Prostate gland (tissue), 2 donors: Measurements from ENCODE around the gene JPH3. TPM values are rescaled to one million over a fixed set of nuclear protein-coding genes. Genes with fewer than 3 reads are reported as not detected.

Experiments
- DNase-seq: peaks from one replicate; pipeline ENCODE4 v3.0.0-alpha.2; 2019; ENCODE audit warnings: low spot score
- H3K27ac ChIP-seq, 2 donors: fragments of 200-600 bp; sonication (generic); 2 replicates each; pipeline ENCODE4 v1.5.1; 2017 to 2019
- H3K27me3 ChIP-seq: fragments of 200-600 bp; sonication (generic); replicated peaks from 2 replicates; pipeline ENCODE4 v1.5.1; 2019; ENCODE audit not compliant: insufficient read depth
- H3K36me3 ChIP-seq, 2 donors: fragments of 200-600 bp; sonication (generic); 1 replicate in 1 of 2; 2 replicates in 1 of 2; pipeline versions ENCODE4 v1.5.1 to v1.8.1; 2017 to 2019
- H3K4me1 ChIP-seq: fragments of 200-600 bp; sonication (generic); replicated peaks from 2 replicates; pipeline ENCODE4 v1.5.1; 2019
- H3K4me3 ChIP-seq, 2 donors: fragments of 200-600 bp; sonication (generic); 2 replicates each; pipeline ENCODE4 v1.5.1; 2017 to 2019
- H3K9me3 ChIP-seq: fragments of 200-600 bp; sonication (generic); 2 replicates; pipeline ENCODE4 v1.5.1; 2017
- CTCF ChIP-seq, 4 experiments: fragments of 200-600 bp in 2 of 4; fragments of 450-650 bp in 2 of 4; sonication (generic) in 2 of 4; IDR thresholded peaks; 1 replicate in 3 of 4; 2 replicates in 1 of 4; pipeline ENCODE4 v1.5.1; 2016 to 2019; ENCODE audit warnings: antibody characterized with exemption in 4 of 4, mild to moderate bottlenecking in 2 of 4, moderate library complexity in 2 of 4
- POLR2A ChIP-seq: fragments of 450-650 bp; IDR thresholded peaks from one replicate; pipeline ENCODE4 v1.6.1; 2016; ENCODE audit warnings: antibody characterized with exemption, mild to moderate bottlenecking
- POLR2AphosphoS5 ChIP-seq: sonication (generic); formaldehyde crosslinking; IDR thresholded peaks from one replicate; pipeline ENCODE4 v1.6.1; 2017; ENCODE audit warnings: antibody characterized with exemption
- WGBS: methylation state at CpG from one replicate; pipeline ENCODE4 v1.1.5; 2018; 5-methylcytosine and 5-hydroxymethylcytosine counted together
- intact Hi-C: fragments of 100-400 bp; cut with DNase I; formaldehyde crosslinking; loops from one replicate; pipeline ENCODE4 v1.14.2; 2022
- total RNA-seq, 2 donors: library from RNA; depleted of rRNA; stranded (reverse); fragments of >200 nt; gene quantifications; one replicate each; pipeline ENCODE4 v1.1.0, GENCODE V29; 2016

Gene JPH3
- total RNA-seq, 2 donors from 2014 or later, result 1.0 to 6.1 TPM

- peaks cover 38% of the 10 kb centered on the region for H3K27me3 ChIP-seq
- TF ChIP-seq POLR2AphosphoS5 (no peak), POLR2A (no peak), CTCF (IDR thresholded peaks at IDR 0.05) (no peak)
- DNase-seq, result no peak
- no peak overlapping the region for H3K27ac ChIP-seq
- intact Hi-C loops, result no loop called here
- H3K4me1 ChIP-seq, result no peaks in the 10 kb centered on the region
- WGBS, result 67% methylated on average over 22 of the region's 22 CpGs
- no peak overlapping the region for H3K4me3 ChIP-seq
- H3K36me3 ChIP-seq, result no peaks in the 10 kb centered on the region
- H3K9me3 ChIP-seq, result no peaks in the 10 kb centered on the region
Observed at GRCh38 chr16:87604634-87605111, 2.4 kb downstream of the JPH3 start.

DNA sequence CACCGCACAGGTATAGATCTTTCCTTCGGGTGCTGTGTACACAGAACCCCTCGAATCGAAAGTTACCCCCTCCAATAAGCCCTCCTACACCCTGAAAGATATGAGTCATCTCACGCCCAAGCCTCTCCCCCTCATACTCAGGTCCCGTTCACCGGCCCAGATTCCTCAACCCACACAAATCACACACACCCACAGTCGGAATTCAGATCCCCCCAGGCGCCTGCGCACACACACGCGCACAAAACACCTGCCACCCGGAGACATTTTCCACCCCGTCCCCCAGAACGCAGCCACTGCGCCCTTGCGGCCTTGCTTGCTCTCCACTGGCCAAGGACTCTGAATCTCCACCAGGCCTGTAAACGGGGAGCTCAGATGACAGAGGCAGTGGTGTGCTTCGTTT is 4.9 kb downstream of the JPH3 start:
- 85% methylated on average over 19 of the region's 19 CpGs for WGBS
- Histone ChIP-seq H3K4me1 (no peaks in the 10 kb centered on the region), H3K9me3 (no peaks in the 10 kb centered on the region), H3K27me3 (peaks cover 26% of the 10 kb centered on the region), H3K4me3 (no peak overlapping the region), H3K36me3 (no peaks in the 10 kb centered on the region), H3K27ac (no peak overlapping the region)
- intact Hi-C loops, result no loop called here
- TF ChIP-seq POLR2AphosphoS5 (no peak), CTCF (IDR thresholded peaks at IDR 0.05) (no peak), POLR2A (no peak)
- DNase-seq, result no peak

DNA sequence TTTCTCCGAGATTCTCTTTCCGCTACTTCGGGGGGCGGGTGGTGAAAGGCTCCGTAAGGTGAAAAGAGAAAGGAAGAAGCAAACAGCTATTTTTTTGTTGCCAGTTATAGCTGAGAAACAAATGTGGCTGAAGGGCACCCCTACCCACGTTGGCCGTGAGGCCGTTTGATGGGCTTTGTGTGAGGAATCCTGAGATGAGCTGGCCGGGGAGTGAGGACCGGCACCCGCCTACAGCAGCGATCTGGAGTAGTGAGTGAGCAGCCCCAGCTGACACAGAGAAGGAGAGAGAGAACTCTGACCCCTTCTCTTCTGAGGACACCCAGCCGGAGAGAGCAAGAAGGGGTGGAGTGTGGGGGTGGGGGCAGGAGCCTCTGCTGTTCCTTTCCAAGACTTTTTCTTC is 5.6 kb downstream of the JPH3 start:
- Histone ChIP-seq H3K9me3 (no peaks in the 10 kb centered on the region), H3K4me3 (no peak overlapping the region), H3K4me1 (no peaks in the 10 kb centered on the region), H3K27me3 (peaks cover 24% of the 10 kb centered on the region), H3K27ac (no peak overlapping the region), H3K36me3 (no peaks in the 10 kb centered on the region)
- DNase-seq, result no peak
- 85% methylated on average over 13 of the region's 13 CpGs for WGBS
- intact Hi-C loops, result no loop called here
- TF ChIP-seq CTCF (IDR thresholded peaks at IDR 0.05) (no peak), POLR2A (no peak), POLR2AphosphoS5 (no peak)

DNA sequence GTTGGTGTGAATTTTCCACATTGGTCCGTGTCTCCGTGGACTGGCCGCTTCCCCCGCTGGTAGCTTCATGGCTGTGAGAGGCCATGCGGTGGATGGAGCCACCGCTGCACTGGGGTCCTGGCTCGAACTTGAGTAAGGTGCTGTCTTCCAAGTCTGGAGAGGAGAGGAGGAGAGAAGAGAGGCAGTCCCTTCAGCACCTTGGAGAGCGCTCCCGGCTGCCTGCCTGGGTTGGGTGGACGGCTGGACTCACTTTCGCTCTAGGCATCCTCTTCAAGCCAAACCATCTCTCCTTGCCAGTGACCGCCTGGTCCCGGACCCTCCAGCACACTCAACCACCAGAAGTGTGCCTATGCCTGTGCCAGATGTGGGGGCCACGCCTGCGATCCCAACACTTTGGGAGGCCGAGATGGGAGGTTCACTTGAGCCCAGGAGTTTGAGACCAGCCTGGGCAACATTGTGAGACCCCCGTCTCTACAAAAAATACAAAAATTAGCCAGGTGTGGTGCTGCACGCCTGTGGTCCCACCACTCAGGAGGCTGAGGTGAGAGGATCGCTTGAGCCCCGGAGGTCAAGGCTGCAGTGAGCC is 6.2 kb downstream of the JPH3 start:
- no peak overlapping the region for H3K4me3 ChIP-seq
- H3K9me3 ChIP-seq, result no peaks in the 10 kb centered on the region
- H3K27ac ChIP-seq, result no peak overlapping the region
- intact Hi-C loops, result no loop called here
- no peaks in the 10 kb centered on the region for H3K4me1 ChIP-seq
- H3K36me3 ChIP-seq, result no peaks in the 10 kb centered on the region
- 42% methylated on average over 20 of the region's 20 CpGs for WGBS
- TF ChIP-seq POLR2AphosphoS5 (no peak), CTCF (IDR thresholded peaks at IDR 0.05) (no peak), POLR2A (no peak)
- H3K27me3 ChIP-seq, result peaks cover 18% of the 10 kb centered on the region
- DNase-seq, result peak; percentile 17

GRCh38 chr16:87610026-87610425 is 7.7 kb downstream of the JPH3 start:
- Histone ChIP-seq H3K27me3 (peaks cover 3% of the 10 kb centered on the region), H3K36me3 (no peaks in the 10 kb centered on the region), H3K4me1 (no peaks in the 10 kb centered on the region), H3K27ac (no peak overlapping the region), H3K9me3 (no peaks in the 10 kb centered on the region), H3K4me3 (no peak overlapping the region)
- intact Hi-C loops, result no loop called here
- no peak for DNase-seq
- WGBS, result 74% methylated on average over 9 of the region's 9 CpGs
- TF ChIP-seq CTCF (IDR thresholded peaks at IDR 0.05), result no peak
- no peak for TF ChIP-seq POLR2A
- no peak for TF ChIP-seq POLR2AphosphoS5
